GM12878 (cell line): Measurements from ENCODE around the gene C16orf82.

Source experiments
- ASH2L ChIP-seq: fragments of 300-600, 200-600 bp; sonication (generic); IDR thresholded peaks from 2 replicates; pipeline ENCODE4 v1.6.1; 2017; ENCODE audit warnings: low read depth, mild to moderate bottlenecking, borderline replicate concordance
- EP300 ChIP-seq, 2 experiments: fragments of 150-350 bp in 1 of 2; IDR thresholded peaks; 2 replicates each; pipeline ENCODE4 v1.6.1; 2011 to 2012; ENCODE audit warnings: low read depth in 2 of 2, low read length in 2 of 2, borderline replicate concordance in 1 of 2, improper control_type of control experiment in 1 of 2, inconsistent platforms in 1 of 2; ENCODE audit not compliant: control insufficient read depth in 1 of 2
- FOS ChIP-seq: IDR thresholded peaks from 3 replicates; pipeline ENCODE4 v1.6.1; 2011; ENCODE audit warnings: borderline replicate concordance; ENCODE audit not compliant: insufficient read length; ENCODE audit errors: extremely low read depth
- FOXK2 ChIP-seq: fragments of 450-650 bp; IDR thresholded peaks from 2 replicates; pipeline ENCODE4 v1.6.1; 2017; ENCODE audit warnings: mild to moderate bottlenecking, moderate library complexity
- FOXM1 ChIP-seq: IDR thresholded peaks from 2 replicates; pipeline ENCODE4 v1.6.1; 2012; ENCODE audit warnings: low read depth, mild to moderate bottlenecking, inconsistent platforms, low read length, moderate library complexity
- MAX ChIP-seq: IDR thresholded peaks from 2 replicates; pipeline ENCODE4 v1.6.1; 2012; ENCODE audit warnings: low read depth, low read length, improper control_type of control experiment
- POLR2AphosphoS5 ChIP-seq: IDR thresholded peaks from 2 replicates; pipeline ENCODE4 v1.6.1; 2011; ENCODE audit warnings: mild to moderate bottlenecking, low read length, inconsistent platforms
- RFX5 ChIP-seq: IDR thresholded peaks from 2 replicates; pipeline ENCODE4 v1.6.1; 2011; ENCODE audit warnings: low read depth, low read length, improper control_type of control experiment
- TCF7 ChIP-seq: IDR thresholded peaks from 2 replicates; pipeline ENCODE4 v1.6.1; 2014; ENCODE audit warnings: antibody characterized with exemption, borderline replicate concordance
- YY1 ChIP-seq: IDR thresholded peaks from 2 replicates; pipeline ENCODE4 v1.6.1; 2011; ENCODE audit warnings: low read depth, mild to moderate bottlenecking, low read length

- TF ChIP-seq FOXK2 (no peak), TCF7 (no peak), MAX (no peak), ASH2L (no peak), FOXM1 (no peak), YY1 (no peak), POLR2AphosphoS5 (no peak), FOS (no peak), EP300 (IDR thresholded peaks at IDR 0.05; ENCODE audit: borderline replicate concordance in 1 of 2, control insufficient read depth in 1 of 2, low read depth in 2 of 2, low read length in 2 of 2) (no peak), RFX5 (no peak)
Measured at GRCh38 chr16:27046958-27047518, 19.7 kb upstream of the C16orf82 start.
